Left renal cortex interstitium (tissue), 4 donors: ENCODE data around the gene NRTN. TPM values are rescaled to one million over a fixed set of nuclear protein-coding genes. Genes with fewer than 3 reads are reported as not detected.
"Not testable (repeated sequence)": the region's sequence is repeated elsewhere in the genome, so short reads cannot be mapped to it uniquely, and the experiment has no call there.

Experiments used
- DNase-seq, 4 donors: peaks; one replicate each; pipeline ENCODE4 v3.0.0-alpha.2; 2013; ENCODE audit warnings: low read depth in 4 of 4, low spot score in 2 of 4, missing footprints in 1 of 4
- polyA plus RNA-seq, 4 donors: library from polyadenylated mRNA; unstranded; fragments of 120-200 nt; gene quantifications; one replicate each; pipeline ENCODE4 v1.2.1, GENCODE V29; 2013; ENCODE audit not compliant: insufficient read length in 4 of 4

The NRTN gene
- polyA plus RNA-seq, 4 donors, result 1.6 to 5.5 (median 3.9) TPM

- no peak for DNase-seq
These were observed 59.3 kb downstream of the NRTN start for GRCh38 chr19:5864013-5864720.

GRCh38 chr19:5864725-5865486 is 60.0 kb downstream of the NRTN start:
- no peak for DNase-seq

DNA sequence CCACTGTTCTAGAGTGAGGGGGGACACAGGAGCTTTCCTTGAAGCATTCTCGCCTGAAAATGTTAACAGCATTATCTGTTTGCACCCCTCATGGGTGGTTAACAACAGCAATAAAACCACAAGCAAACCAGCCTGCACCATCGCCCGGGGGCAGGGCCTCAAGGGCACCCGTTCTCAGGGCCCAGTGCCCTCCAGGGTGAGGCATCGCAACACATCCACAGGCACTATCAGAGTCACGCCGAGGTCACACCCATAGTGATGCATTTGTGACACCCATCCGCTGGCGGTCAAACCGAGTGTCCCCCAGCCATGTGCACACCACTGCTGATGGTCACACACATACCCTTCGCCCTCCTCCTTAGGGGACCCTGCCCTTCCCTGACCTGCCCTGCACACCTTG is 60.9 kb downstream of the NRTN start:
- DNase-seq, result no peak

- DNase-seq, result no peak
These were observed 62.6 kb downstream of the NRTN start for GRCh38 chr19:5867201-5868136.

DNA sequence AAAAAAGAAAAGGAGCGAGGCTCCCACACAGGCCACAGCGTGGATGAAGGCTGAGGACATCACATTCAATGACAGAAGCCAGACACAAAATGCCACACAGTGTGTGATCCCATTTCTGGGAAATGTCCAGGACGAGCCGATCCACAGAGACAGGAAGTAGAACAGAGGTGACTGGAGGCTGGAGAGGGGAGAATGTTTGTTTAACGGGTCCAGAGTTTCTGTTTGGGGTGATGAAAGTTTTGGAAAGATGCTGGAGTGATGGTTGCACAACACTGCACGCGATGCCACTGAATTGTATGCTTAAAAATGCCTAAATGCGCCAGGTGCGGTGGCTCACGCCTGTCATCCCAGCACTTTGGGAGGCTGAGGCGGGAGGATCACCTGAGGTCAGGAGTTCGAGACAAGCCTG is 66.1 kb downstream of the NRTN start:
- no peak for DNase-seq

GRCh38 chr19:5873617-5874199 is 68.8 kb downstream of the NRTN start:
- no peak for DNase-seq

DNA sequence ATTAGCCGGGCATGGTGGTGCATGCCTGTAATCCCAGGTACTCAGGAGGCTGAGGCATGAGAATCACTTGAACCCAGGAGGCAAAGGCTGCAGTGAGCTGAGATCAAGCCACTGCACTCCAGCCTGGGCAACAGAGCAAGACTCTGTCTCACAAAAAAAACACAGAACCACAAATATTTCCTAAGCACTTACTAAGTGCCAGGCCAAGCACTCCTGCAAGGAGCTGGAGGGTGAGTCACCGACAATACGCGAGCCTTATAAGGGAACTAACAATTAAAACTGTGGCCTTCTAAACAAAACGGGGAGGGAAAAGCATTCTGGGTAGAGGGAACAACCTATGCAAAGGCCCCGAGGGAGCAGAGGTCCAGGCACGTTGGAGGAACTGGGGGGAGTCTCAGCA is 69.6 kb downstream of the NRTN start:
- DNase-seq, result not testable (repeated sequence)

GRCh38 chr19:5877427-5877826 is 72.6 kb downstream of the NRTN start:
- no peak for DNase-seq

DNA sequence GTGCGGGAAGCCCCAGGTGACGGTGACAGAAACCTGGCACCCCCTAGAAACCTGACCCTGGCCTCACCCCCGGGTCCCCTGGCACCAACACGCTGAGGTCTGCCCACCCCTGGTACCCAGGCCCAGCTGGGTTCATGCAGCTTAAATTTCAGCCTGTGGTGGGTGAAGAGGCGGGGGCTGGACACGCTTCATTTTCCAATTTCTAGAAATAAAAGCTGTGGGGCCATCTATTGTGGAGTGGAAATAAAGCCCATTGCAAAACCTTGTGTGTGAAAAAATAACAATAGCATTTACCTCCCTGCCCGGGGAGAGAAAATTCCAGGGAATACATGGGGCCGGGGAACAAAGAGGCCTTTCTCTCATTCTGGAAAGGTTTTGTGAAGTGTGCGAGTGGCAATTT is 73.0 kb downstream of the NRTN start:
- DNase-seq, result no peak

Other genes with a start within 250 kb of the NRTN start
- gene TINCR, start 237.1 kb upstream of the NRTN start, polyA plus RNA-seq, result 1 to 10 TPM in 1 of 4 donors, under 1 TPM in 3; 0.21 to 1.2 (median 0.51) TPM
- gene SAFB2, start 182.3 kb upstream of the NRTN start, polyA plus RNA-seq, result 100 to 1,000 TPM in 2 of 4 donors, 10 to 100 TPM in 2; 51.1 to 120 (median 91.7) TPM
- 100 to 1,000 TPM; 126 to 190 (median 159) TPM for gene SAFB, start 182.0 kb upstream of the NRTN start, polyA plus RNA-seq
- 10 to 100 TPM; 33.7 to 73.6 (median 50.8) TPM for gene MICOS13, start 124.6 kb upstream of the NRTN start, polyA plus RNA-seq
- gene HSD11B1L, start 124.0 kb upstream of the NRTN start, polyA plus RNA-seq, result 10 to 100 TPM in 3 of 4 donors, 1 to 10 TPM in 1; 7.9 to 16.9 (median 13.0) TPM
- 100 to 1,000 TPM; 503 to 959 (median 748) TPM for gene RPL36, start 114.8 kb upstream of the NRTN start, polyA plus RNA-seq
- 10 to 100 TPM; 46.9 to 76.4 (median 62.1) TPM for gene LONP1, start 84.9 kb upstream of the NRTN start, polyA plus RNA-seq
- gene CATSPERD, start 84.4 kb upstream of the NRTN start, polyA plus RNA-seq, result not detected
- gene PRR22, start 20.3 kb upstream of the NRTN start, polyA plus RNA-seq, result 1 to 10 TPM; 1.5 to 4.4 (median 3.7) TPM
- gene DUS3L, start 13.9 kb upstream of the NRTN start, polyA plus RNA-seq, result 10 to 100 TPM; 21.9 to 37.7 (median 30.1) TPM
- 10 to 100 TPM in 2 of 4 donors, 1 to 10 TPM in 2; 7.2 to 16.0 (median 10.8) TPM for gene FUT6, start 34.6 kb downstream of the NRTN start, polyA plus RNA-seq
- 1 to 10 TPM in 2 of 4 donors, under 1 TPM in 2; 0.32 to 1.3 (median 0.74) TPM for gene FUT3, start 46.4 kb downstream of the NRTN start, polyA plus RNA-seq
- gene FUT5, start 65.5 kb downstream of the NRTN start, polyA plus RNA-seq, result under 1 TPM in 1 of 4 donors, not detected in 3; 0.06 TPM
- gene NDUFA11, start 98.7 kb downstream of the NRTN start, polyA plus RNA-seq, result 100 to 1,000 TPM; 132 to 235 (median 194) TPM
- 10 to 100 TPM in 2 of 4 donors, 1 to 10 TPM in 2; 4.6 to 12.6 (median 7.9) TPM for gene VMAC, start 99.8 kb downstream of the NRTN start, polyA plus RNA-seq
- 10 to 100 TPM; 27.7 to 54.3 (median 37.2) TPM for gene CAPS, start 109.2 kb downstream of the NRTN start, polyA plus RNA-seq
- 10 to 100 TPM; 67.7 to 73.7 (median 72.4) TPM for gene RANBP3, start 173.1 kb downstream of the NRTN start, polyA plus RNA-seq